ENCODE results near the gene CTSH. TPM values are rescaled to one million over a fixed set of nuclear protein-coding genes. Genes with fewer than 3 reads are reported as not detected.

Gene CTSH
- total RNA-seq, 2 donors from 2014 or later = 107 to 145 TPM

DNA sequence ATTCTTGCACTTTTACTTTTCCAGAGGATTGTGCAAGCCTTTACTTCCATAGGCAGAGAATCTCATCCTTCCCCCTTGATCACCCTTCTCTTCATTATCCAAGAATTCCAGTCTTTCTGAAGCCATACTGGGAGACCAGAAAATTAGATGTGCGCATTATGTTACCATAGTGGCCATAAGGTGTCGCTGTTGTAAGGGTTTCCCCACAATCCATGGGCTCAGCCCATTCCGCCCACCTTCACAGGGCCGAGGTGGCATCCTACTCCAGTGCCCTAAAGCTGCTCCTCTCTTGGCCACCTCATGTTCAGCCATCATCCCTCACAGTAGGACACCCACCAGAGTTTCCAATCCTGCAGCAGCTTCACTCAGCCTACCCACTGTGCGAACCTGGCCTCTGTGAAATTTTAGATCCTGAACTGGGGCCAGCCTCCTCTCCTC lies 35.0 kb downstream of the CTSH start:
- Histone ChIP-seq H3K27ac (no peak overlapping the region), H3K4me3 (no peak overlapping the region), H3K36me3 (replicated peaks in 1 of 2; ENCODE audit: insufficient read depth in 1 of 2, low read depth in 2 of 2) (peaks cover 0 to 7% of the 10 kb centered on the region in 2 donors), H3K9me3 (peaks cover 0 to 5% (median 0%) of the 10 kb centered on the region in 3 donors), H3K27me3 (no peaks in the 10 kb centered on the region), H3K4me1 (peaks cover 28% of the 10 kb centered on the region)
- peak in 3 of 4 donors; percentile 39 to 43 (median 43) for DNase-seq
- TF ChIP-seq POLR2A (IDR thresholded peaks at IDR 0.05) = no peak
- TF ChIP-seq, protein P1, sequence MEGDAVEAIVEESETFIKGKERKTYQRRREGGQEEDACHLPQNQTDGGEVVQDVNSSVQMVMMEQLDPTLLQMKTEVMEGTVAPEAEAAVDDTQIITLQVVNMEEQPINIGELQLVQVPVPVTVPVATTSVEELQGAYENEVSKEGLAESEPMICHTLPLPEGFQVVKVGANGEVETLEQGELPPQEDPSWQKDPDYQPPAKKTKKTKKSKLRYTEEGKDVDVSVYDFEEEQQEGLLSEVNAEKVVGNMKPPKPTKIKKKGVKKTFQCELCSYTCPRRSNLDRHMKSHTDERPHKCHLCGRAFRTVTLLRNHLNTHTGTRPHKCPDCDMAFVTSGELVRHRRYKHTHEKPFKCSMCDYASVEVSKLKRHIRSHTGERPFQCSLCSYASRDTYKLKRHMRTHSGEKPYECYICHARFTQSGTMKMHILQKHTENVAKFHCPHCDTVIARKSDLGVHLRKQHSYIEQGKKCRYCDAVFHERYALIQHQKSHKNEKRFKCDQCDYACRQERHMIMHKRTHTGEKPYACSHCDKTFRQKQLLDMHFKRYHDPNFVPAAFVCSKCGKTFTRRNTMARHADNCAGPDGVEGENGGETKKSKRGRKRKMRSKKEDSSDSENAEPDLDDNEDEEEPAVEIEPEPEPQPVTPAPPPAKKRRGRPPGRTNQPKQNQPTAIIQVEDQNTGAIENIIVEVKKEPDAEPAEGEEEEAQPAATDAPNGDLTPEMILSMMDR (IDR thresholded peaks at IDR 0.05) = peak; percentile 29 to 73 (median 51)
- whole genome bisulfite sequencing, 2 donors = 54 to 64% methylated on average over 5 of the region's 5 CpGs
- peak; percentile 38 for ATAC-seq
- intact Hi-C loops (cut with DNase I) = loop anchor here (10.0 kb wide), 1 partner anchor 275 kb away; no protein-coding TSS in a partner anchor

DNA sequence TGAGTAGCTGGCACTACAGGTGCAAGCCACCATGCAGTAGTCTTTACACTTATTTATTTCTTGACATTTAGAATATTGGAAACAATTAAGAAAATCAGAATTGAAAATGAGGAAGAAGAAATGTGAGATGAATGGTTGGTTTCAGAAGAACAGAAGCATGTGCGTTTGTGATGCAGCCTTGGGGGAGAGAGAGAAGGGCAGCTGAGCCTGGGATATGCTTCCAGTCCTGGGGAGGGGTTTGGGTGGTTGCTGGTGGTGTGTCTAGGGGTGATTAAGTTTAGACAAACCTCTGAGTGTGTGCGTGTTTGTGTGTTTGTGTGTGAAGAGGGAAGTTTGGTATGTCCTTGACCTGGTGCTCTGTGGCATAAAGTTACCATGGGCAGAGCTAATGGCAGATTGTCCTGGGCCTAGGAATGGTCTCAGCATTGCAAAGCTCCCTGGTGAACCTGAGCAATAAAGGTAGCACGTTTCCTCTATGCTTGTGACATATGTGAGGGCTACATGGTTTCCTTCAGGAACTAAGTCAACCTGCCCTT lies 35.6 kb downstream of the CTSH start:
- H3K36me3 ChIP-seq (replicated peaks in 1 of 2; ENCODE audit: insufficient read depth in 1 of 2, low read depth in 2 of 2) = peaks cover 0 to 8% of the 10 kb centered on the region in 2 donors
- WGBS, 2 donors = 48 to 54% methylated on average over 3 of the region's 3 CpGs
- no peaks in the 10 kb centered on the region for H3K27me3 ChIP-seq
- TF ChIP-seq, protein P1 (IDR thresholded peaks at IDR 0.05) = no peak
- TF ChIP-seq POLR2A (IDR thresholded peaks at IDR 0.05) = no peak
- intact Hi-C loops (cut with DNase I) = loop anchor here (10.0 kb wide), 1 partner anchor 276 kb away; no protein-coding TSS in a partner anchor
- H3K4me1 ChIP-seq = peaks cover 28% of the 10 kb centered on the region
- H3K4me3 ChIP-seq = no peak overlapping the region
- no peak overlapping the region for H3K27ac ChIP-seq
- DNase-seq = no peak
- no peak for ATAC-seq
- peaks cover 0 to 5% (median 0%) of the 10 kb centered on the region in 3 donors for H3K9me3 ChIP-seq

DNA sequence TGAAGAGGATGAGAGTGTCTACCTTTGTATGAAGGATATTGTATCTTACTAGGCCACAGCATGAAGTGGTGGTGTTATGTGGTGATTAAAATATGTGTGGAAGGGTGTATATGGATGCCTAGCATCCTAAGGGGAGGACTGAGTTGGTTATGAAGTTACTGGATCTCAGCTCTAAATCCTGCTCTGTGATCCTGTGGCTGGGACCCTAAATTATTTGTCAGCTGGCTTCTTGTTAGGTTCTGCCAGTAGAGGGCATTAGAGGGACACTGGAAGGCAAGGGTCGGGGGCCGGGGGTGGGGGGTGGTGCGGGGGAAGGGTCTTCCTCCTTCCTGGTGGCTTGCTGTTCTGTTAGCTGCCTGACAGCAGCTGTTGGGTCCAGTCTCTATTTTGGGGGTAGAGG lies 37.3 kb downstream of the CTSH start:
- H3K36me3 ChIP-seq (replicated peaks in 1 of 2; ENCODE audit: insufficient read depth in 1 of 2, low read depth in 2 of 2) = peaks cover 0 to 13% of the 10 kb centered on the region in 2 donors
- WGBS, 2 donors = 50 to 90% methylated on average over 2 to 3 of the region's 3 CpGs
- ATAC-seq (no peak), DNase-seq (no peak)
- H3K9me3 ChIP-seq = peaks cover 0 to 5% (median 0%) of the 10 kb centered on the region in 3 donors
- intact Hi-C loops (cut with DNase I) = loop anchor here (10.0 kb wide), 1 partner anchor 277 kb away; no protein-coding TSS in a partner anchor
- no peaks in the 10 kb centered on the region for H3K27me3 ChIP-seq
- H3K4me3 ChIP-seq = no peak overlapping the region
- H3K27ac ChIP-seq = no peak overlapping the region
- no peak for TF ChIP-seq POLR2A (IDR thresholded peaks at IDR 0.05)
- TF ChIP-seq, protein P1 (IDR thresholded peaks at IDR 0.05) = peak in 1 of 7 experiments; percentile 6
- peaks cover 13% of the 10 kb centered on the region for H3K4me1 ChIP-seq

DNA sequence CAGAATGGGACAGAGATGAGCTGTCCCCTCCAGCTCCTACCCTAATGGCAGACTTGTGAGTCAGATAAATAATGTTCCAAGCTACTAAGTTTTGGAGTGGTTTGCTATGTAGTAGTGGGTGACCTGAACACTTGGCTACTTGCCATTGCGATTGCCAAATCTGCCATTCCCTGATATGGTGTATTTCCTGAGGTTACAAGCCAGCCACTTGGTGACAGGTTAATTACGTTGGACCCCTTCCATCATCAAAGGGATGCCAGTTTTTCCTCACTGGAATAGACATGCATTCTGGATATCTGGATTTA lies 38.6 kb downstream of the CTSH start:
- DNase-seq (peak; percentile 66 to 80 (median 78)), ATAC-seq (peak; percentile 67)
- Histone ChIP-seq H3K36me3 (replicated peaks in 1 of 2; ENCODE audit: insufficient read depth in 1 of 2, low read depth in 2 of 2) (peaks cover 4 to 21% of the 10 kb centered on the region in 2 donors), H3K4me1 (peaks cover 11% of the 10 kb centered on the region), H3K27me3 (no peaks in the 10 kb centered on the region), H3K4me3 (no peak overlapping the region), H3K27ac (peak overlapping the region in 1 of 4 donors; percentile 15), H3K9me3 (peaks cover 0 to 5% (median 0%) of the 10 kb centered on the region in 3 donors)
- intact Hi-C loops (cut with DNase I) = loop anchor here (10.0 kb wide), 1 partner anchor 279 kb away; no protein-coding TSS in a partner anchor
- TF ChIP-seq, protein P1 (IDR thresholded peaks at IDR 0.05) = no peak
- TF ChIP-seq POLR2A (IDR thresholded peaks at IDR 0.05) = no peak
- WGBS, 2 donors = 17 to 29% methylated on average over 2 of the region's 2 CpGs
